Measurements from ENCODE around the gene CTNNA2. TPM values are rescaled to one million over a fixed set of nuclear protein-coding genes. Genes with fewer than 3 reads are reported as not detected.

Gene CTNNA2
- polyA plus RNA-seq, 1 experiment, result not detected

DNA sequence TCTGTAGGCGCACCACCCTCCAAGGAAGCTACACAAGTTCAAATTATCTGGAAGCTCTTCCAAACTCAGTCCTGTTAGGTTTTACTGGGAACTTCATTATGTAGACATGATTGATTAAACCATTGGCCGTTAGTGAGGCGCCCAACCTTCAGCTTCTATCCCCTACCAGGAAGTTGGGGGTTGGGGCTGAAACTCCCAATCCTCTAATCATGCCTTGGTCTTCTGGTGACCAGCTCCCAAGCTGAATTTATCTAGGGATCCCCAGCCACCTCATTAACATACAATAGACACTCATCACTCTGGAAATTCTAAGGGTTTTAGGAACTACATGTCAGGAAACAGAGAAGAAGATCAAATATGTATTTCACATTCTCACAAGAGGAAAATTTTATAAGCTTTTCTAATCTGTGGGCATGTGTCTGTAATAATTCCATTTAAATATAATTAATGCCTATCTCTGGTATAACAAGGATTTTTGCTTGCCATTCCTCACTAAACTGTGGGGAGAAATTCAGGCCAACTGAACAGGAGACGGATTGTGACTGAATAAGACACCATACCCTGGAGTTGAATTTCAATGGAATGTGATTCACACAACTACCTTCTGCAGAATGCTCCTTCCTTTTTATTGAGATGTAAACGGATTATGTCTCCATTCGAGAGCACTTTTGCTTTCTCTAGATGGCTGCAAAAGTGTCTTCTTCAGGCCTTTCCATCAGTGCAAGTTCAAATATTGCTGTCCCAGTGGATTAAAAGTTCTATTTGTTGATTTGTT, 463.1 kb downstream of the CTNNA2 start:
- DNase-seq (ENCODE audit: low read depth, low spot score), result no peak
- ChIA-PET POLR2A (no interaction called here), CTCF (interaction anchor here (0.7 kb wide), 1 partner anchor 524 kb away, joined by 3 read pairs; no protein-coding TSS in a partner anchor)
- no peak overlapping the region for H3K4me3 ChIP-seq (ENCODE audit: low read depth, low read length)
- H3K27me3 ChIP-seq (ENCODE audit: control insufficient read depth, insufficient read depth, low read length), result no peaks in the 10 kb centered on the region
- H3K27ac ChIP-seq (ENCODE audit: low read depth, low read length), result no peak overlapping the region
- TF ChIP-seq, protein P1, sequence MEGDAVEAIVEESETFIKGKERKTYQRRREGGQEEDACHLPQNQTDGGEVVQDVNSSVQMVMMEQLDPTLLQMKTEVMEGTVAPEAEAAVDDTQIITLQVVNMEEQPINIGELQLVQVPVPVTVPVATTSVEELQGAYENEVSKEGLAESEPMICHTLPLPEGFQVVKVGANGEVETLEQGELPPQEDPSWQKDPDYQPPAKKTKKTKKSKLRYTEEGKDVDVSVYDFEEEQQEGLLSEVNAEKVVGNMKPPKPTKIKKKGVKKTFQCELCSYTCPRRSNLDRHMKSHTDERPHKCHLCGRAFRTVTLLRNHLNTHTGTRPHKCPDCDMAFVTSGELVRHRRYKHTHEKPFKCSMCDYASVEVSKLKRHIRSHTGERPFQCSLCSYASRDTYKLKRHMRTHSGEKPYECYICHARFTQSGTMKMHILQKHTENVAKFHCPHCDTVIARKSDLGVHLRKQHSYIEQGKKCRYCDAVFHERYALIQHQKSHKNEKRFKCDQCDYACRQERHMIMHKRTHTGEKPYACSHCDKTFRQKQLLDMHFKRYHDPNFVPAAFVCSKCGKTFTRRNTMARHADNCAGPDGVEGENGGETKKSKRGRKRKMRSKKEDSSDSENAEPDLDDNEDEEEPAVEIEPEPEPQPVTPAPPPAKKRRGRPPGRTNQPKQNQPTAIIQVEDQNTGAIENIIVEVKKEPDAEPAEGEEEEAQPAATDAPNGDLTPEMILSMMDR (IDR thresholded peaks at IDR 0.05; ENCODE audit: low read depth, low read length), result no peak
- H3K9me3 ChIP-seq (ENCODE audit: control insufficient read depth, insufficient read depth, low read length), result no peaks in the 10 kb centered on the region

DNA sequence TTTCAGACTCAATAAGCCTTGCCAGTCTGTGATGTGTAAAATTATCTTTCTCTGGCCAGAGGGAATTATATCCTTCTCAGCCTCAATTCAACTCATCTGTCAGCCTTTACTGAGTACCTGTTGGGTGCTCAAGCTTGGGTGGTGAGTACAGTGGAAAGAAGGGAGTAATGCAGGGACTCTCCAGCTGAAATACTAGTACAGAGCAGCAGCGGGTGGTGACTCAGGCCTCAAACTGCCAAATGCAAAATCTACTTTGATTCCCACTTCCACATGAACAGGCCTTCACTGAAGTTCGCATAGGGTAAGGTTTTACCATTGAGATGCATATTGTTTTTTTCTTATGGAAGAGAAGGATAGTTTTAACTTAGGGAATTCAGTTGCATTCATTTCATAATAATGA, 464.9 kb downstream of the CTNNA2 start:
- CTCF ChIA-PET, result no interaction called here
- H3K27me3 ChIP-seq (ENCODE audit: control insufficient read depth, insufficient read depth, low read length), result no peaks in the 10 kb centered on the region
- no peak for DNase-seq (ENCODE audit: low read depth, low spot score)

DNA sequence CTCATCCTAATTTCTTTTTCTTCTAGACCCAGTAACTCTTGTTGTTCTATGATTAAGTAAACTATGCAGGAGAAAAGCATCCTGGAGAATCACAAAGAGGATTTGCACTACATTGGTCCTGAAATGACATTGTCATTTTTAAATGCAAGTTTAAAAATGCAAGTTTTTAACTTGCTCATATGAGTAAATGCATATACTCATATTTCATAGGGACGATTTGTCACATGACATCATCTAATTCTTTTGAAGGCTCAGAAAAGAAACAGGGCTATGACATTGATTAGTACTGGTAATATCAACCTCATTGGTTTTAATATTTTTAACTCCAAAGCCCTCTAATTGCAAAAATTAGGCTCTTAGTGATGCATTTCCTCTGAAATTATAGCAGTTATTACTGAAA, 467.3 kb downstream of the CTNNA2 start:
- H3K4me3 ChIP-seq (ENCODE audit: low read depth, low read length), result no peak overlapping the region
- DNase-seq (ENCODE audit: low read depth, low spot score), result no peak
- no peak overlapping the region for H3K27ac ChIP-seq (ENCODE audit: low read depth, low read length)
- CTCF ChIA-PET, result interaction anchor here (0.8 kb wide), 1 partner anchor 44 kb away, joined by 3 read pairs; no protein-coding TSS in a partner anchor
- TF ChIP-seq, protein P1 (IDR thresholded peaks at IDR 0.05; ENCODE audit: low read depth, low read length), result no peak
- H3K9me3 ChIP-seq (ENCODE audit: control insufficient read depth, insufficient read depth, low read length), result no peaks in the 10 kb centered on the region
- no peaks in the 10 kb centered on the region for H3K27me3 ChIP-seq (ENCODE audit: control insufficient read depth, insufficient read depth, low read length)
- POLR2A ChIA-PET, result no interaction called here

More for the DNA sequence above, 464.9 kb downstream of the CTNNA2 start:
- no peak overlapping the region for H3K4me3 ChIP-seq (ENCODE audit: low read depth, low read length)
- H3K27ac ChIP-seq (ENCODE audit: low read depth, low read length), result no peak overlapping the region
- POLR2A ChIA-PET, result interaction anchor here (0.6 kb wide), 1 partner anchor 260 kb away, joined by 3 read pairs; no protein-coding TSS in a partner anchor
- TF ChIP-seq, protein P1 (IDR thresholded peaks at IDR 0.05; ENCODE audit: low read depth, low read length), result no peak
- H3K9me3 ChIP-seq (ENCODE audit: control insufficient read depth, insufficient read depth, low read length), result no peaks in the 10 kb centered on the region

DNA sequence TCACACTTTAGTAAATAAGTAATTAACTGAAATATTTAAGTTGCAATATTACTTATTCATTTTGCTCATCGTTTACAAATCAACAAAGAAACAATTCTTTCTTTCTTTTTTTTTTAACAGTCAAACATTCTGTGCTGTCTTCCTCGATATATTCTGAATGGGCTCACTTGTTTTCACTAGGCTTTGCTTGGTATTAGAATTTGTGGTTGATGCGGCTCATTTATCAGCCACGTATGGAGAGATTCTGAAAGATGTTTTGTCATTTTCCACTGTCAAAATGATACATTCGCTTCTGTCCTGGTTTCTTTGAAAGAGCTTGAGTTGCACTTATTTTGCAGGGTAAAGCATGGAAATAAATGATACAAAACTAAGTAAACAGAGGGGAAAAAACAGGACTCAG, 468.0 kb downstream of the CTNNA2 start:
- Histone ChIP-seq H3K27ac (ENCODE audit: low read depth, low read length) (no peak overlapping the region), H3K27me3 (ENCODE audit: control insufficient read depth, insufficient read depth, low read length) (no peaks in the 10 kb centered on the region), H3K9me3 (ENCODE audit: control insufficient read depth, insufficient read depth, low read length) (no peaks in the 10 kb centered on the region), H3K4me3 (ENCODE audit: low read depth, low read length) (no peak overlapping the region)
- TF ChIP-seq, protein P1 (IDR thresholded peaks at IDR 0.05; ENCODE audit: low read depth, low read length), result no peak
- ChIA-PET CTCF (interaction anchor here (0.8 kb wide), 1 partner anchor 91 kb away, joined by 3 read pairs; no protein-coding TSS in a partner anchor), POLR2A (no interaction called here)
- DNase-seq (ENCODE audit: low read depth, low spot score), result no peak

DNA sequence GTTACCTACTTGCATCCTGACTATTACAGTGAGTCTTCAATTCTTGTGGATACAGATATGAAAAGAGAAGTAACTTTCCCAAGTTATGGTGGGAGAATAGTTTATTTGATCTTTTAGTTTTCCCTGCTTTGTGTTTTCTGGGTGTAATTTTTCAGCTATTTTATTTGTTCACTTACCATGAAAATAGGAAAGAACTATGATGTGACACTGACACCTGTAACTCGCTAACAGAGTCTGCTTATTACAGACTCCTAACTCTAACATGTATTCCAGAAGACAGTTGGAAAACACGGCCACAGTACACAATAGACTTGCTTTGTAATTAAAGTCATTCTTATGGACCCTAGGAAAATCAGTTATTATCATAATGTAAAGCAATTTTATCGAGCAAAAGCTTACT, 468.5 kb downstream of the CTNNA2 start:
- no peaks in the 10 kb centered on the region for H3K9me3 ChIP-seq (ENCODE audit: control insufficient read depth, insufficient read depth, low read length)
- ChIA-PET CTCF (interaction anchor here (0.7 to 0.8 kb wide), 2 partner anchors 91 to 257 kb away, joined by 3 to 4 read pairs; no protein-coding TSS in a partner anchor), POLR2A (no interaction called here)
- TF ChIP-seq, protein P1 (IDR thresholded peaks at IDR 0.05; ENCODE audit: low read depth, low read length), result no peak
- H3K27me3 ChIP-seq (ENCODE audit: control insufficient read depth, insufficient read depth, low read length), result no peaks in the 10 kb centered on the region
- no peak overlapping the region for H3K27ac ChIP-seq (ENCODE audit: low read depth, low read length)
- H3K4me3 ChIP-seq (ENCODE audit: low read depth, low read length), result no peak overlapping the region
- no peak for DNase-seq (ENCODE audit: low read depth, low spot score)
